Fibroblast of skin of left biceps (primary cell): Measurements from ENCODE around the gene PAN3.
A peak's percentile ranks its signal among the peaks of the same experiment; 100 is the strongest.
"Not testable (repeated sequence)": the region's sequence is repeated elsewhere in the genome, so short reads cannot be mapped to it uniquely, and the experiment has no call there.

Experiments
- DNase-seq, 2 experiments: peaks; one replicate each; pipeline ENCODE4 v3.0.0-alpha.2; 2013; ENCODE audit warnings: low read depth in 2 of 2

Gene PAN3

GRCh38 chr13:28138012-28138755, at the start of gene PAN3:
Gene PAN3 (plus strand): TSS chr13:28138545. CDS start chr13:28138658, 113 bp downstream.
- DNase-seq: peak; percentile 72 to 74

GRCh38 chr13:28089065-28089464, 49.3 kb upstream of the PAN3 start:
- no peak for DNase-seq

- DNase-seq: no peak
These were observed 45.9 kb upstream of the PAN3 start for GRCh38 chr13:28092431-28092830.

GRCh38 chr13:28093881-28094280, 44.5 kb upstream of the PAN3 start:
- no peak for DNase-seq

DNA sequence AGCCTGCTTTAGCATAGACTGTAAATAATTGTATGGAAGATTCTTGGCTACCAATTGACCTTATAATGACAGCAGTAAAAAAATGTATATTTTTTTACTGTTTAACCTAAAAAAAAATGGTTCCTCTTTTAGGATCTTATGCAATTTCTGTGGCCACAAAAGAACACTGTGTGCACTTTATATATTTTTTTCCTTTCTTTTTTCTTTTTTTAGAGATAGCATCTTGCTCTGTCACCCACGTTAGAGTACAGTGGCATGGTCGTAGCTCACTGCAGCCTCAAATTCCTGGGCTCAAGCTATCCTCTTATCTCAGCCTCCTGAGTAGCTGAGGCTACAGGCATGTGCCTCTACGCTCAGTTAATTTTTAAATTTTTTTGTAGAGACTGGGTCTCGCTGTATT, 44.0 kb upstream of the PAN3 start:
- no peak for DNase-seq

DNA sequence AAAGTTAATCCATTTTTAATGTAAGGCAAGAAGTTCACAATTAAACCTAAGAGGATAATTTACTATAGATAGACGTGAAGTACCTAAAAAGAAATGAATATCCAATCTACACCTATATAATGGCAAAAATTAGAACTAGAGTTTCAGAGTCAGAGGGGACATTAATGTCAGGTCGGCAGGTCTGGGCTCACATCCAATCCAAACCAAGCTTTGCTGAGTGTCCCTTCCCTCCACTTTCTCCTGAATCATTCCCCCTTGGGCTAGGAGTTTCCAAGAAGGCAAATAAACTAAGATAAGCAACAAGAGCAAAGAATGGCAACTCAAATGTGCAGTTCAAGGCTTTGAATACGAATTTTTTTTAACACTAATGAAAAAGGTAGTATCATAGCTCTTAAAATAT, 40.8 kb upstream of the PAN3 start:
- no peak for DNase-seq

- no peak for DNase-seq
These were observed 38.8 kb upstream of the PAN3 start for GRCh38 chr13:28099396-28100149.

DNA sequence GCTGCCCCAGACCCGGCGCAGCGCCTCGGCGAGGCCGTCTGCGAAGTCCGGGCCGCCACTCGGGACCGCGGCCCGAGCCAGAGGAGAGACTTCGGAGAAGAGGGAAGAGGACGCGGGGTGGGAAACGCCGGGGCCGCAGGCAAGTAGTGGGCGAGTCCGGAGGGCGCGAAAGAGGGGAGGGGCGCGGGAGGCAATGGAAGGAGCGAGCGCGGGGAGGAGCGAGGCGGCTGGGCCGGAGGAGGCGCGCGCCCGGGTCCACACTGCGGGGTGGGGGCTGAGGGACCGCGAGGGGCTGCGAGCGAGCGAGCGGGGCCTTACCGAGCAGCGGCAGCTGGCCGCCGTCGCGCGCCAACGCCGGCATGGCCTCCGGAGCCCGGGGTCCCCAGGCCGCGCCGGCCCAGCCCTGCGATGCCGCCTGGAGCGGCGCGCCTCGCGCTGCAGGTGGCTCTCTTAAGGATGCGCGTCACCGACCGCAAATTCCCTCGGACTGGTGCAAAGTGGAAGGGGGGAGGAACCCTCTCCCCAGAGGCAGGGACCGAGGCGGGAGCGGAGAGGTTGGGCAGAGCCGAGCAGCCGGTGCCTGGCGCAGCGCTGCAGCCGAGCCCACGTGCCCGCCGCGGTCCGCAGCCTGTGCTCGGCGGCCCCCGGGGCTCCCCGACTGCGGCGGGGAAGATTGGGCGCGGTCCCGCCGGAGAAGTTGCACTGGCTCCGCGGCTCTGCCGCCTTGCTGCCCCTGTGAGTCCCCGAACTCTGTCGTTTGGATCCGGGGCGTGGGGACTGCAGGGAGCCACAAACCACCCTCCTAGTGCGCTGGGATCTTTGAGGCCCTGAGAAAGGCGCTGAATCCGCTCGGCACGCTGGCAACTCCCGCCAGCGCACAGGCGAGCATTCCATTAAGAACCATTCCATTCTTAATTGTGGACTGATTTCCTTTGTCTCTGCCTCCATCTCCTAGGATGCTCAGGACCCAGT, 37.9 kb upstream of the PAN3 start, which contains the start of gene FLT3:
Gene FLT3, minus strand, starts transcription at position 427 of the 972 bp plus-strand sequence. Its CDS starts 66 bp downstream, at position 361.
- DNase-seq: no peak

DNA sequence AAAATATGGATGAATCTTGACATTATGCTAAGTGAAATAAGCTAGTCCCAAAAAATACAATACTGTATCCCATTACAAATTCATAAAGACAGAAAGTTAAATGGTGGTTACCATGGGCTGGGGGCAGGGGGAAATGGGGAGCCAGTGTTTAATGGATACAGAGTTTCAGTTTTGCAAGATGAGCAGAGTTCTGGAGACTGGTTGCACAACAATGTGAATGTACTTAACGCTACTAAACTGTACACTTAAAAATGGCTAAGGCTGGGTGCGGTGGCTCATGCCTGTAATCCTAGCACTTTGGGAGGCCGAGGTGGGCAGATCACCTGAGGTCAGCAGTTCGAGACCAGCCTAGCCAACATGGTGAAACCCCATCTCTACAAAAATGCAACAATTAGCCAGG, 36.5 kb upstream of the PAN3 start:
- not testable (repeated sequence) for DNase-seq

DNA sequence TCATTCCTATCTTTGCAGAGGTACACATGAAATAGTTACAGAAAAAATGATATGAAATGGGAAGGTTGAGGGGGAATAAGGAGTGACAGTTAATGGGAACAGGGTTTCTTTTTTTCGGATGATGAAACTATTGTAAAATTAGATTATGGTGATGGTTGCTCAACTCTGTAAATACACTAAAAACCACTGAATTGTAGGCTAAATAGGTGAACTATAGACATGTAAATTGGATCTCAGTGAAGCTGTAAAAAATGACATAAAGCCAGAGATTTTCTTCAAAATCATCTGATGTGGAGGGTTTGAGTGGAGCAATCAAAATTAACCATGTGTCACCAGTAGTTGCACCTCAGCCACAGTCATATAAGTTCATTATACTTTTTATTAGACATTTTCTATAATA, 31.4 kb upstream of the PAN3 start:
- DNase-seq: no peak

DNA sequence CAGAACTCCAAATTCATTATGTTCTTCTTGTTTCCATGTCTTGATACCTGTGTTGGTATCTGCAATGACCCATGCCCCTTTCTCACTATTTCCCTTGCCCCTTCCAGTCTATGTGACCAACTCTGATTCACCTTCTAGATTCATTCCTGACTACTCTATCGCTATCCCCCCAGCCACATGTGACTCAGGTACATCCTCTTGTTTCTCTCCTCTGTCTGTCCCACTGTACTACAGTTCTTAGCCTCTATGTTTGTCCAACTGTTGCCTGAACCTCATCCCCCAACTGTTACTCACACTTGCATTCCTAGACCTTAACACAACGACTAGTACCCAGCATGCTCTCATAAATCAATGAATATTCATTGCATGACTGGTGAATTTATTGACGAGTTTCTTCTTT, 27.9 kb upstream of the PAN3 start:
- DNase-seq: no peak

DNA sequence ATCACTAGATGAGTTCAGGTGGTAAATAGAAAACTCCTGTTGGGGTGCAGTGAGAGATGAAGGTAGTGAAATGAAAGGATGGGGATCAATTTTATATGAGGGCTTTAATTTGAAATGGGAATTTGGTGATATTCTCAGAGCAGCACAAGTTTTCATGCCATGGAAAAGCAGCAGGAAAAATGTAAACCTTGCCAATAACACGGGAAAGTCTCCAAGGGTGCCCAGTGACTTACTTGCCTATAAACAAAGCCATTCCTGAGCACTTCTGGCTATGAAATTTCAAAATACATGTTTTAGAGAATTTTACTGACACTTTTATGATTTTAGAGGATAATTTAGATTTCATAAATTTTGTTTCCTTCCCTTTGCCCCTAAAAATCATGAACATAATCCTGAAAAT, 21.6 kb upstream of the PAN3 start:
- no peak for DNase-seq

- no peak for DNase-seq
These were observed 20.5 kb upstream of the PAN3 start for GRCh38 chr13:28117689-28118377.

- DNase-seq: no peak
These were observed 18.0 kb upstream of the PAN3 start for GRCh38 chr13:28120317-28120716.

DNA sequence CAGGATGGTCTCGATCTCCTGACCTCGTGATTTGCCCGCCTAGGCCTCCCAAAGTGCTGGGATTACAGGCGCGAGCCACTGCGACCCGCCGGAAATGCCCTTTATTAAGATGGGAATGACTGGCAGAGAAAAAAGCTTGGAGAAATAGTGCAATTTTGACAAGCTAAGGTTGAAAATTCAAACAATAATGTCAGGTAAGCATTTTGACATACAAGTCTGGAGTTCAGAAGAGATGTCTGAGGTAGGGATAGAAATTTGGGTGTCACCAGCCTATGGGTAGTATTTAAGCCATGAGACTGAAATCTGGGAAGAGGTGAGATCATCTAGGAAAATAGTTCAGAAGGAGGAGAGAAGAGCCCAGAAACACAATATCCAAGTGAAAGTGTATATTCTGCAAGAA, 17.1 kb upstream of the PAN3 start:
- no peak for DNase-seq

DNA sequence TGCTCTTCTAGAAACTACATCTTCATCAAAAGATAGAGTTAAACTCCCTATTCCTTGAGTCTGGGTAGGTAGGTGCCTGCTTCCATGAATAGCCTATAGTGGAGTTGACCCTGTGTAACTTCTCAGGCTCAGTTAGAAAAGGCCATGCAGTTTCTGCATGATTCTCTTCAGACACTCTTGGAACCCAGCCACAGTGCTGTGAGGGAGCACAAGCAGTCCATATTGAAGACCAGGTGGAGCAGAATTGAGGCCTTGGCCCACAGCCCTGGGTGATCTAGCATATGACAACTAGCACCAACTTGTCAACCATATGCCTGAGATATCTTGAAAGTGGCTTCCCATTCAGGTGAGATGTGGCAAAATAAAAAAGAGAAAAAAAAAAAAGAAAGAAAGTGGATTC, 10.3 kb upstream of the PAN3 start:
- DNase-seq: no peak

- no peak for DNase-seq
These were observed 9.4 kb upstream of the PAN3 start for GRCh38 chr13:28128926-28129325.

DNA sequence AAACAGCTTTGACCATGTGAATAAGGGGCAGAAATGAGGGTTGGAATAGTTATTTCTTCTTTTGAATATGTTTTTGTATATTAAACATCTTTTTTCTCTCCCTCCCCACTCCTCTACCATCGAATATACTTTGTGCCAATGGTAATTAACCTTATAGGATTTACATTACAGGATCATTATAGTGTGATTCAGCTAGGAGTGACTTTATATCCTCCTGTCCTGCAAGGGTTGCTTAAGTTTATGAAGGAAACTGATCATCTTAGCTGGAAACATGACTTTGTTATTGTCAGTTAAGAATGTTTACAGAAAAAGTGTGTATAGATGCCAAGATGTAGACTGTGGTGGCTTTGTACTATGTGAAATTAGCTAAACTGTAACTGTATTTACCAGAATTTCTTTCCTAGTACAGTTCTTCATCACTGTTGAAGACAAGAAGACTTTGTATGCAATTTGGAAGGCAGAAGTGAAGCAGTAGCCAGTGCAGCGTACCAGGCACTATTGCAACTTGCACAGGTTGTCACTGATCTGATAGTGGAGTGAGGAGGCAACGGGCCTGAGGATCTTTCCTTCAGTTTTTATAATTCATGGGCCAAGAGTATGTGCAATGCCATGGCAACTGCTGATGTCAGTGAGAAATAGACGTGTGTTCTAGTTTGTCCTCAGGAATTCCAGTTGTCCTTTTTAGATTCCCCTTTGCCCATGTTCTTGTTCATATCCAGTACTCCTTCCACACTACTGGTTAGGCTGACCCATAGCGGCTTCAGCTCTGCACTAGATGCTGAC, 8.2 kb upstream of the PAN3 start:
- no peak for DNase-seq

GRCh38 chr13:28131646-28132045, 6.7 kb upstream of the PAN3 start:
- DNase-seq: no peak

DNA sequence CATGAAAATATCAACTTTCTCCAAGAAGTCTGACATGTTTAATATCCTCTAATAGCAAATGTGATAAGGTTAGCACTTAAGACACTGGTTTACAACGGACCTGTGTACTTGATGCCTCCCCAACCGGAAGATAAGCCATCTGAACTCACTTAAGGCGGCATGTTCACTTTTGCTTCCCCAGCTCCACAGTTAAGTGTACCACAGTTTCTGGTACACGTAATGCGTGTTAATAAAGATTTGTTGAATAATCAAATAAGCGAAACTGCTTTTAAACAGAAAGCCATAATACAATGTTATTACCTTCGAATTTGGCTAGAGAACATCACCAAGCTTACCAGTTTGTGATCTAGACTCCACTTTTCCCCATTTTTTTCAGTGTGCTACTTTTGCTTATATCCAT, 1.4 kb upstream of the PAN3 start:
- DNase-seq: no peak

GRCh38 chr13:28137596-28137995, 749 bp upstream of the PAN3 start:
- DNase-seq: no peak
